Lower lobe of right lung (tissue), 2 donors: Measurements from ENCODE around the gene VPS26A. TPM values are rescaled to one million over a fixed set of nuclear protein-coding genes. Genes with fewer than 3 reads are reported as not detected.

Experiments used
- ATAC-seq, 2 donors: fragments of 200-7000 bp; cut with Tn5 transposase; one replicate each; pipeline ENCODE4 v1.9.1; 2020 to 2022; ENCODE audit warnings: mild to moderate bottlenecking in 2 of 2, moderate library complexity in 2 of 2
- DNase-seq: peaks from one replicate; pipeline ENCODE4 v3.0.0-alpha.2; 2020
- H3K27ac ChIP-seq: fragments of 200-600 bp; one replicate; pipeline ENCODE4 v1.8.0; 2022
- H3K27me3 ChIP-seq: fragments of 200-600 bp; one replicate; pipeline ENCODE4 v1.8.0; 2022; ENCODE audit warnings: low read depth
- H3K36me3 ChIP-seq: fragments of 200-600 bp; one replicate; pipeline ENCODE4 v1.8.0; 2022; ENCODE audit warnings: mild to moderate bottlenecking
- H3K4me1 ChIP-seq: fragments of 200-600 bp; one replicate; pipeline ENCODE4 v1.8.0; 2022
- H3K4me3 ChIP-seq: fragments of 200-600 bp; one replicate; pipeline ENCODE4 v1.8.0; 2022; ENCODE audit warnings: mild to moderate bottlenecking
- H3K9me3 ChIP-seq: fragments of 200-600 bp; one replicate; pipeline ENCODE4 v1.8.0; 2022
- intact Hi-C: fragments of 100-400 bp; cut with DNase I; formaldehyde crosslinking; loops from one replicate; pipeline ENCODE4 v1.11.0; 2022
- long read RNA-seq: library from polyadenylated mRNA; unstranded; transcript quantifications from one replicate; pipeline ENCODE4 v2.0.0, GENCODE V29; 2021
- total RNA-seq: library from RNA; stranded (reverse); fragmentation: NEBNext Ultra II Directional; extraction: Animal tissue kit (Norgen Biotek cat#: 25700); gene quantifications from one replicate; pipeline ENCODE4 v1.2.1, GENCODE V29; 2021
- TF ChIP-seq, protein P1 (sequence below): fragments of 200-600 bp; IDR thresholded peaks from one replicate; pipeline ENCODE4 v1.8.0; 2022; ENCODE audit warnings: antibody characterized with exemption, mild to moderate bottlenecking
- donor health status: DM: no; HTN: yes; CAD: no; lungs with severe emphysema.

Gene VPS26A
- total RNA-seq: 51.2 TPM
- long read RNA-seq, transcript VPS26A-201 (9 exons, 2,697 nt): major isoform, 168 of 186 reads
- long read RNA-seq, partial matches to known transcripts: 8 of 186 reads
- long read RNA-seq, other reads (novel, unspliced or antisense): 10 of 186 reads

DNA sequence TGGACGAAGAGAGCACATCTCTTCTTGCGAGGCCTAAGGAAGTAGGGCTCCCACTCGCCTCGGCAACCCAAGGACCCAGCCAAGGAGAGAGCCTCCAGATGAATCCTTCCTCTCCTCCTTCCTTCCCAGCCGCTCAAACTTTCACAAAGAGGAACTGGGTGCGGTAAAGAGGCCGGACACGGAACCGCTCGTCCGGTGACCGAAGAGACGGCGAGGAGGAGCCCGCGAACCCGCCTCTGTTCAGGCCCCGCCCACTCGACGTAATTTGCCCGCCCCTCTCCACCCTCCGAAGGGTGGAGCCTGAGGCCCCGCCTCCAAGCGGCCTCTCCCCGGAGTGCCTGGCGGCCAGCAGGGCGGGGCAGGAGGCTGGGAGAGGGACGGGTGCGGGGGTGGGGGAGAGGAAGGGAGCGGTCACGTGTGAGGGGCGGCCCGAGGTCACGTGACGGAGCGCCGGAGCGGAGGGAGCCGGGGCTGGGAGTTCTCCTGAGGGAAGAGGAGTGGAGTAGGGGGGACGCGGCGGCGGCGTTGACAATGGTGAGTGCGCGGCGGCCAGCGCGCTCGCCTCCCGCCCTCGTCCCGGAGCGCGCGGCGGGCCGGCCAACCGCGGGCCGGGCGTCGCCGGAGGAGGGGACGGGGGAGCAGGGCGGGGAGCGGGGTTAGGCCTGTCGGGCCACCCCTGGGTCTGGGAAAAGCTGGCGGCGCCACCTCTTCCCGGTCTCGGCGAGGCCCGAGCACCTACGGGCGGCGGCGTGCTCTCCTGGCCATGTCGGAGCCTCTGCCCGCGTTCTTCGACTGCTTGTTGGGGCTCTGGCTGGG is at the start of gene VPS26A:
Gene VPS26A, plus strand, starts transcription at position 432 of the 816 bp plus-strand sequence. Its CDS starts 100 bp downstream, at position 532.
- H3K4me1 ChIP-seq: peaks cover 29% of the 10 kb centered on the region
- peak within 1 kb of the TSS; percentile 93 for H3K4me3 ChIP-seq
- peak; percentile 99 for DNase-seq
- TF ChIP-seq, protein P1, sequence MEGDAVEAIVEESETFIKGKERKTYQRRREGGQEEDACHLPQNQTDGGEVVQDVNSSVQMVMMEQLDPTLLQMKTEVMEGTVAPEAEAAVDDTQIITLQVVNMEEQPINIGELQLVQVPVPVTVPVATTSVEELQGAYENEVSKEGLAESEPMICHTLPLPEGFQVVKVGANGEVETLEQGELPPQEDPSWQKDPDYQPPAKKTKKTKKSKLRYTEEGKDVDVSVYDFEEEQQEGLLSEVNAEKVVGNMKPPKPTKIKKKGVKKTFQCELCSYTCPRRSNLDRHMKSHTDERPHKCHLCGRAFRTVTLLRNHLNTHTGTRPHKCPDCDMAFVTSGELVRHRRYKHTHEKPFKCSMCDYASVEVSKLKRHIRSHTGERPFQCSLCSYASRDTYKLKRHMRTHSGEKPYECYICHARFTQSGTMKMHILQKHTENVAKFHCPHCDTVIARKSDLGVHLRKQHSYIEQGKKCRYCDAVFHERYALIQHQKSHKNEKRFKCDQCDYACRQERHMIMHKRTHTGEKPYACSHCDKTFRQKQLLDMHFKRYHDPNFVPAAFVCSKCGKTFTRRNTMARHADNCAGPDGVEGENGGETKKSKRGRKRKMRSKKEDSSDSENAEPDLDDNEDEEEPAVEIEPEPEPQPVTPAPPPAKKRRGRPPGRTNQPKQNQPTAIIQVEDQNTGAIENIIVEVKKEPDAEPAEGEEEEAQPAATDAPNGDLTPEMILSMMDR: peak; percentile 31
- peak; percentile 98 to 100 for ATAC-seq
- H3K9me3 ChIP-seq: no peaks in the 10 kb centered on the region
- no peaks in the 10 kb centered on the region for H3K36me3 ChIP-seq
- intact Hi-C loops: no loop called here
- H3K27me3 ChIP-seq: no peaks in the 10 kb centered on the region
- peak within 1 kb of the TSS; percentile 98 for H3K27ac ChIP-seq

DNA sequence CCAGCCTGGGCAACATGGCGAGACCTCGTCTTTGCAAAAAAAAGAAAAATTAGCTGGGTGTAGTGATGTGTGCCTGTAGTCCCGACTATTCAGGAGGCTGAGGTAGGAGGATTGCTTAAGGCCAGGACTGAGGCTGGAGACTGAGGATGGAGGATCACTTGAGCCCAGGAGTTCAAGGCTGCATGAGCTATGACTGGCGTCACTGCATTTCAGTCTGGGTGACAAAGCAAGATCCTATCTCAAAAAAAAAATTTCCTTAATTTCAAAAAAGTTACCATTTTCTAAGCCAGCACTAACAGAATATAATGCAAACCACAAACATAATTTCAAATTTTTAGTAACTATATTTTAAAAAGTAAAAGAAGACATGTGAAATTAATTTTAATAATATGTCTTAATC is 49.4 kb upstream of the VPS26A start:
- TF ChIP-seq, protein P1: no peak

DNA sequence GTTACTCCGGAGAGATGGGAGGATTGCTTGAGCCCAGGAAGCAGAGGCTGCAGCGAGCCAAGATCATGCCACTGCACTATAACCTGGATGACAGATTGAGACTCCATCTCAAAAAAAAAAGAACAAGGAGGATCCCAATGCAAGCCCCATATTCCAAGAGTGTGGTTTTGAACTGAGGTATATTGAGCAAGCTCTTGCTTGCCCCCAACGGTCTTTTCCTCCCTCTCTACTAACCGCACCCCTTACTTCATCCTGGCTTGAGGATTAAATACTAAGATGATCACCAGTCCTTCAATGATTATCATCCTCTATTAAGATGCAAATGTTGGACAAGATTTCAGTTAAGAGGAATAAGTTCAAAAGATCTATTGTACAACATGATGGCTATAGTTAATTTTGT is 48.5 kb upstream of the VPS26A start:
- ATAC-seq (no peak), DNase-seq (no peak)
- H3K27ac ChIP-seq: no peak overlapping the region
- no peak overlapping the region for H3K4me3 ChIP-seq
- no peaks in the 10 kb centered on the region for H3K4me1 ChIP-seq
- intact Hi-C loops: no loop called here
- H3K36me3 ChIP-seq: no peaks in the 10 kb centered on the region
- H3K27me3 ChIP-seq: no peaks in the 10 kb centered on the region
- H3K9me3 ChIP-seq: no peaks in the 10 kb centered on the region
- TF ChIP-seq, protein P1: no peak

More for the DNA sequence above, 49.4 kb upstream of the VPS26A start:
- Histone ChIP-seq H3K27me3 (no peaks in the 10 kb centered on the region), H3K36me3 (no peaks in the 10 kb centered on the region), H3K27ac (no peak overlapping the region), H3K4me1 (no peaks in the 10 kb centered on the region), H3K4me3 (no peak overlapping the region), H3K9me3 (no peaks in the 10 kb centered on the region)
- no peak for ATAC-seq
- no peak for DNase-seq
- intact Hi-C loops: no loop called here

DNA sequence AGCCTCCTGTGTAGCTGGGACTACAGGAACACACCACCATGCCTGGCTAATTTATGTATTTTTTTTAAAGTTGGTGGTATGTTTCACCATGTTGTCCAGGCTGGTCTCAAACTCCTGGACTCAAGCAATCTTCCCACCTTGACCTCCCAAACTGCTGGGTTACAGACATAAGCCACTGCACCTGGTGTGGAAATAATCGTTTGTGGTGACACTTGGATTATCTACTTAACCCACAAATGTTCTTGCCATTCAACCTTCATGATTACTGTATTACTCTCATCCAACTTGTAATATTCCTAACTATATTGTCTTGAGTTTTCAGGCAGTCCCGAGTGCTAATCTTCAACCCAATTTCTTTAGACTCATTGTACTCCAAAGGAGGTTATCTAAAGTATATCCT is 45.7 kb upstream of the VPS26A start:
- no peak for DNase-seq
- no peaks in the 10 kb centered on the region for H3K9me3 ChIP-seq

DNA sequence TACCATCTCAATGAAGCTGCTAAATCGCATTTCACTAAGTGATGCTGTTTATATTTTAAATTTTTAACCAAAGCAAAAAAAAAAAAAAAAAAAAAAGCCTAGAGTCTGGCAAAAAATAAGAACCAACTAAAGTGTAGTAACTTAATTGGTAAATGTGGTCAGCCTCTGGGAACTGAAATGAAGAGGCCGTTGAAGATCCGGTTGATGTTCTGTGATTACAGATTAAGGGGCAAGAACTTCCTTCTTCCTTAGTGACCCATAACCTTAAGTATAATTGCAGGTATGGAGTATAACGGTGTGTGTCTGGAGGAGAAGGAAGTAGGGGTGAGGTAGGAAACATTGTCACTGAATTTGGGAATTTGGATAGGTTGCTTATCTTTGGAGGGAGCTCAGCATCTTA is 43.8 kb upstream of the VPS26A start:
- Histone ChIP-seq H3K4me3 (no peak overlapping the region), H3K27ac (no peak overlapping the region), H3K36me3 (no peaks in the 10 kb centered on the region), H3K9me3 (no peaks in the 10 kb centered on the region), H3K27me3 (no peaks in the 10 kb centered on the region), H3K4me1 (no peaks in the 10 kb centered on the region)
- TF ChIP-seq, protein P1: no peak
- no peak for DNase-seq
- intact Hi-C loops: no loop called here
- ATAC-seq: no peak

More for the DNA sequence above, 45.7 kb upstream of the VPS26A start:
- intact Hi-C loops: no loop called here
- Histone ChIP-seq H3K36me3 (no peaks in the 10 kb centered on the region), H3K27me3 (no peaks in the 10 kb centered on the region), H3K27ac (no peak overlapping the region), H3K4me1 (no peaks in the 10 kb centered on the region), H3K4me3 (no peak overlapping the region)
- TF ChIP-seq, protein P1: no peak
- no peak for ATAC-seq
